GM19468 (cell line): ENCODE results near the gene ZDHHC5.

Experiments used
- ATAC-seq: cut with Tn5 transposase; IDR thresholded peaks from one replicate; pipeline ENCODE4 v1.9.1; 2021; ENCODE audit warnings: mild to moderate bottlenecking, moderate library complexity, moderate number of reproducible peaks; ENCODE audit not compliant: unreplicated experiment; ENCODE audit errors: extremely low read depth

Gene ZDHHC5

GRCh38 chr11:57667736-57668433 lies at the start of gene ZDHHC5:
Gene ZDHHC5 (plus strand): TSS chr11:57668114. CDS start chr11:57673091, 4,977 bp downstream.
- peak; percentile 95 for ATAC-seq

DNA sequence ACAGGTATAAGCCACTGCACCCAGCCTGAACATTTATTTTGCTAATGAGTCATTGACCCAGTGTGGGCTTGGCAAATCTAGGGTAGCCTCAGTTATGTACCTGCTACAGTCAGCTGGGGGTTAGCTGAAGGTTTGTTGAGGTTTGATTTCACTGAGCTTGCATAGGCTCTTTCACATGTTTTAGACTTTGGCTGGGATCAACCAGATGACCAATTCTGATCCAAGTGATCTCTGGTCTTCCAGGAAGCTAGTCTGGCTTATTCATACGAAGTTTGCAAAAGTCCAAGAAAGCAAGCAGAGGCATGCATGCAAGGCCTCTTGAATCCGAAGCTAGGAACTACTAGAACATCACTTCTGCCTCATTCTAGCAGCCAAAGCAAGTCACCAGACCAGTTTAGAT lies 49.5 kb upstream of the ZDHHC5 start:
- ATAC-seq = no peak

GRCh38 chr11:57619331-57619730 lies 48.6 kb upstream of the ZDHHC5 start:
- ATAC-seq = no peak

GRCh38 chr11:57620467-57620866 lies 47.4 kb upstream of the ZDHHC5 start:
- no peak for ATAC-seq

DNA sequence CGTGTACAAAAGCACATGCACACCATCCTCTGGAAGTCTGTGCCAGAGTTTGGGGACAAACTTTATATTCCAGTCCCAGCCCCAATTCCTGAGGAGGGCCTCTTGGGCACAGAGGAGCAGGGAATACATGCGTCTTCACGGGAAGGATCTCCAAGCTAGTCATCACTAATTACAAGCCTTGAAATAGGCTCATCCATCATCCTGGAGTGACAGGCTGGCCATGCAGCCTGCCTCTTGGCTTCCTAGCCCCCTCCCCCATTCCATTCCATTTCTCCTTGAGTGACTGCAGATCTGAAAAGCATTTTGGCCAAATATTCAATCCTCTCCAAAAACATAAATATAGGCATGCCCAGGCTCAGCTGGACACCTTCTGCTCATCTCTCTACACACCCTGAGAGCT lies 45.7 kb upstream of the ZDHHC5 start:
- ATAC-seq = no peak

GRCh38 chr11:57624864-57625263 lies 43.0 kb upstream of the ZDHHC5 start:
- no peak for ATAC-seq

DNA sequence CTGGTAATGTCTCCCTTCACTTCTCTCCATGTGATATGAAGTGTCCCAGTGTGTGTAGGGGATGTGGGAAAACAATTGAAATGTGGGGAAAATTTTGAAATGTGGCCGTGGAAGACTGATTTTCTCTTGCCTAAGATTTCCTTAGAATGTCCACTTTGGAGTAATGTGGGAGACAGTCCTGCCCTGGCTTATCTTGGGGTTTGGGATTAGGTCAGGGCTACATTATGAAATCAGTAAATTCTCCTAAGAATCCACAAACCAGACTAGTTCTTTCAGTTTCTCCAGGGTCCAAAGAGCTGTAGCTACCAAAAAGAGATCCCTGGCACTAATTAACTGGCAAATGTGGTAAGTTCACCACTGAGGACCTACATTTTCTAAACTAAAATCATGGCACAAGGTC lies 41.0 kb upstream of the ZDHHC5 start:
- no peak for ATAC-seq

DNA sequence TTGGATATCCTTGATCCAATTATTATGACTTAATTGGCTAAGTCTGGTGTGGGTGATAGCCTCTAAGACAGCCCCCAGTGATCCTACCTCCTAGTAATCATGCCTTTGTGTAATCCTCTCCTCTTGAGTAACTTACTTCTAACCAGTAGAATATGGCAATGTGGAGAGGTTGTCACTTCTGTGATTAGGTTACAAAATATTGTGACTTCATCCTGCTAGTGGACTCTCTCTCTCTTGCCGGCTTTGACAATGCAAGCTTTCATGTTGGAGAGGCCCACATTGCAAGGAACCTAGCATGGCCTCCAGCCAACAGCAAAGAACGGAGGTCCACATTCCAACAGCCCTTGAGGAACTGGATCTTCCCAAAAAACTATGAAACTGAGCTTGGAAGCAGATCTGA lies 37.7 kb upstream of the ZDHHC5 start:
- no peak for ATAC-seq

- no peak for ATAC-seq
Measured at GRCh38 chr11:57632116-57632515, 35.8 kb upstream of the ZDHHC5 start.

GRCh38 chr11:57633394-57634070 lies 34.4 kb upstream of the ZDHHC5 start:
- ATAC-seq = no peak

DNA sequence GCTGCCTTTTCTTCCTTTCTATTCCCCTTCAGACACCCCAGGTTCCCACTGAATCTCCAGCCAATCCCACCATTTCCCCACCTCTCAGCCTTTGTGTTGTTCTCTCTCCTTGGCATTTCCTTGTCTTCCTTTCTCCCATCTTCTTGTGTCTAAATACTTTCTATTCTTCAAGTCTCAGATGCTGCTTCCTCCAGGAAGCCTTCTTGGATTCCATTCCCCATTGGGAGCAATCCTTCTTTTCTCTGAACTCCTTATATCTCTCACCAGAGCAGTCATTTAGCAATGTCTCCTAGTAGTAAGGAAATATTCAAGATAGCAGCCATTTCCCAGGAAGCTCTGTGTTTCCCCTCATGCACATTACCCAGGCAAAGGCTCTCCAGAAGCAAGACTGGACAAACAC lies 33.6 kb upstream of the ZDHHC5 start:
- ATAC-seq = no peak

DNA sequence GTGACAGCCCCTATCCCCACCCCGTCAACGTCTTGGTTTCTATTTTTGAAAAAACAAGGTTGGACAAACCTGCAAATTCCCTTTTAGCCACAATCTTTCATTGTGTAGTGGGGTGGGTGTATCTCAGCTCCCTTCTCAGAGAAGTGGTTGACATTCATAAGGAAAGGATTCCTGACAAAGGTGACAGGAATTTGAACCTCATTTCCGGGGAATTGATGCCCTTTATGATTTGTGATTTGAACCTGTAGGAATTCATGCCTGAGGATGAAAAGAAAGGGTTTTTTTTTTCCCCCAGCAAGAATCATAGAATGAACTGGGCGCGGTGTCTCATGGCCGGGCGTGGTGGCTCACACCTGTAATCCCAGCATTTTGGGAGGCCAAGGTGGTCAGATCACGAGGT lies 32.7 kb upstream of the ZDHHC5 start:
- ATAC-seq = no peak

- no peak for ATAC-seq
Measured at GRCh38 chr11:57637626-57638004, 30.3 kb upstream of the ZDHHC5 start.

DNA sequence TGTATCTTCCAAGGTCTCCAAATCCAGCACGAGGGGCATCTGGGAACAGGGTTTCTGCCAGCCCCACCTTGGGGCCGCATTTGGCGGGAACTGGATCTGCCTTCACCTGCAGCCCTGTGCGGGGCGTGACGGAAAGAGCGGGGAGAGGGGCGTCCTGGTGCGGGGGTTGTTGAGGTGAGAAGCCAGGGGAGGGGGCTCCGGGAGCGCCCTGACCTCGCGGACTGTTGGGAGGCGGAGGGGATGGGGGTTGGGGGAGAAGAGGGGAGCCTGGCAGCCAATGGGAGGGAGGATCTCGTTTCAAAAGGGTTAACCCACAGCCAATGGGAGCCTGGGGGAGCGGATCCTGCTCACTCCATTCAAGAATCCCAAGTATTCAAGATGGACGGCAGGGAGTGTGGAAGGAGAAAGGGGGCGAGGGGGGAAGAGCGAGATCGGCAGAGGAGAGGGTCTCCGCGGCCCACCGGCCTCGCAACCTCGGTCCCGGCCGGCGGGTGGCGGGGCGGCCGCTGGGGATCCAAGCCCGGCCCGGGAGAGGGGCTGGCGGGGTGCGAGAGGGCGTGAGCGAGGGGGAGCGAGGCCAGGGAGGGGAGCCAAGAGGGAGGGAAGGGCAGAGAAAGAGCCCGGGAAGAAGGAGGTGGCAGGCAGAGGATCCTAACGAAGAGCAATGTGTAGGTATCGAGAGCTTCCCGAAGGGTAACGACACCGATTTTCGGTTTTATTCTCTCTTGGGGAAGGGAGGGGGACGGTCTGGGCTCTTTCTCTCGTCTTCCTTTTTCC lies 29.7 kb upstream of the ZDHHC5 start:
- ATAC-seq = no peak

DNA sequence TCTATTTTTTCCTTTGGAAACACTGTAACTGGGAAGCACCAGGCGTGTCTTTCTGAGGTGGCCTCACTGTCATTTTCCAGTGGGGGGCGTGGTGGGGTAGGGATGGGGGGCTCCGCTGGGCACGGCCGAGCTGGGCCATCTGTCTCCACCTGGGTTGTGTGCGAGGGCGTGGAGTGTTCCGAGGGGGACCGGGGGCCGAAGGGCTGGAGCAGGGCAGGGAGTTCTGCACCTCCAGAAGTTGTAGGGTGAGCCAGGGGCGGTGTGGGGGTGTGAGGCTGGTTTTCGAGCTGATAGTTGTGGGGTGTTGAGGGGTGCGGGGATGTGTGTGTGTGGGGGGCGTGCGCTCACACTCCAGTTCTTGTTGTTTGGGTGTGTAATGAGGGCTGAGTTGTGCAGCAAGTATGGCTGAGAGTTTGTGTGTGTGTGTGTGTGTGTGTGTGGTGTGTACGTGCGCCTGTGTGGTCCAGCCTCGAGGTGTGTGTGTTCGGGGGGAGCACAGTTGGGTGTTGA lies 29.0 kb upstream of the ZDHHC5 start:
- no peak for ATAC-seq

- no peak for ATAC-seq
Measured at GRCh38 chr11:57639321-57640067, 28.4 kb upstream of the ZDHHC5 start.

- no peak for ATAC-seq
Measured at GRCh38 chr11:57640068-57640800, 27.7 kb upstream of the ZDHHC5 start.

DNA sequence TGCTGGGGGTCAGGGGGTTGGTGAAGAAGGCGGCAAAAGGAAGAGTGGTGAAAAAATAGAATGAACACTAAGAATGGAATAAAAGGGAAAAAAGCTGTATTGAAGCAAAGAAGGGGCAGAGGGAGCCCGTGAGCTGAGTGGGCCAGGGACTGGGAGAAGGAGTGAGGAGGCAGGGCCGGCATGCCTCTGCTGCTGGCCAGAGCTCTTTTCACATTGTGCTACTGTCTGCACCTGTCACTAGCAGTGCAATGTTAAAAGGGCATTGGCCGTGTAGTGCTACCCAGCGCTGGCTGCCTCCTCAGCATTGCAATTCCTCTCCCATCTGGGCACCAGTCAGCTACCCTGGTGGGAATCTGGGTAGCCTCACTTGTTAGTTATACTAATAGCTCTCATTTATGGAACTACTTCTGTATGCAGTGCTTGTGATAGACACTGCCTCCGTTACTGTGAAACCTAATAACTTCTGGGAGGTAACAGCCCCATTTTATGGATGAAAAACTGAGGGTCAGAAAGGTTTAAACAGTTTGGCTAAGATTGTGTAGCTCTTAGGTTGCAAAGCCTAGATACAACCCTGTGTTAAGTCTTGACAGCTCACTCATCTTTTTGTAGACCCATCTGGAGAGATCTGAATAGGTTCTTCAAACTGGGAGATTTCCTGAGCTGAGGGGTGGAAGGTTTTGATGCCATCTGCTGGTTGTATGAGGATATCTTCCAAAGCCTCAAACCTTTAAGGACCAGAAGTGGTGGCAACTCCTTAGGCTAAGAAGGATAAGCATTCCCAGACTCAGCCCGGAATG lies 26.7 kb upstream of the ZDHHC5 start:
- ATAC-seq = no peak

DNA sequence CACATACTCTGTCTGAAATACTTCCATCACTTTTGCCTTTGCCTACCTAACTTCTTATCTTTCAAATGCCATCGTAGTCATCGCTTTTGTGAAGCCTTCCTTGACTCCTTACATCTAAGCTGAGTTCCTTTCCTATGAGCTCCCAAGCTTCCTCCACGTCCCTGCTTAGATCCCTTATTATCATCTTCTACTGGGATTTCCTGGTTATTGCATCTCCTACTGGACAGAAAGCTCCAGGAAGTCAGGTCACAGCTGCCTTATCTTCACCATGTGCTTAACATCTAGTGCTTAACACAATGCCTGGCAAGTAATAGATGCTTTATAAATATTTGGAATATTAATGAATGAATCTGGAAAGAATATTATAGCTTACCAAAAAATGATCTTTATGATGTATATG lies 24.1 kb upstream of the ZDHHC5 start:
- ATAC-seq = no peak
